ENCODE measurements around the gene IRX5. TPM values are rescaled to one million over a fixed set of nuclear protein-coding genes. Genes with fewer than 3 reads are reported as not detected.

Gene IRX5
- polyA plus RNA-seq, 1 experiment = not detected

DNA sequence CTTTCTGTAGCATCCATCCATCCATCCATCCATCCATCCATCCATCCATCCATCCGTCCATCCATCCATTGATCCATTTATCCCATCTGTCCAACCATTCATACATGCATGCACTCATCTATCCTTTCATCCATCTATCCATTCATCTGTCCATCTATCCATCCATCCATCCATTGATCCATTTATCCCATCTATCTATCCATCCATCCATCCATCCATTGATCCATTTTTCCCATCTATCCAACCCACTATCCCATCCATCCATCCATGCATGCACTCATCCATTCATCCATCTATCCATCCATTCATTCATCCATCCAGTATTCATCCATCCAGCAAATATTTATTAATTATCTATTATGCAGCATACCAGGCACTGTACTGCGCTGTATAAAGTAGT lies 34.8 kb downstream of the IRX5 start:
- POLR2A ChIA-PET = no interaction called here
- no peak for DNase-seq (ENCODE audit: low read depth, low spot score)
- TF ChIP-seq, protein P1, sequence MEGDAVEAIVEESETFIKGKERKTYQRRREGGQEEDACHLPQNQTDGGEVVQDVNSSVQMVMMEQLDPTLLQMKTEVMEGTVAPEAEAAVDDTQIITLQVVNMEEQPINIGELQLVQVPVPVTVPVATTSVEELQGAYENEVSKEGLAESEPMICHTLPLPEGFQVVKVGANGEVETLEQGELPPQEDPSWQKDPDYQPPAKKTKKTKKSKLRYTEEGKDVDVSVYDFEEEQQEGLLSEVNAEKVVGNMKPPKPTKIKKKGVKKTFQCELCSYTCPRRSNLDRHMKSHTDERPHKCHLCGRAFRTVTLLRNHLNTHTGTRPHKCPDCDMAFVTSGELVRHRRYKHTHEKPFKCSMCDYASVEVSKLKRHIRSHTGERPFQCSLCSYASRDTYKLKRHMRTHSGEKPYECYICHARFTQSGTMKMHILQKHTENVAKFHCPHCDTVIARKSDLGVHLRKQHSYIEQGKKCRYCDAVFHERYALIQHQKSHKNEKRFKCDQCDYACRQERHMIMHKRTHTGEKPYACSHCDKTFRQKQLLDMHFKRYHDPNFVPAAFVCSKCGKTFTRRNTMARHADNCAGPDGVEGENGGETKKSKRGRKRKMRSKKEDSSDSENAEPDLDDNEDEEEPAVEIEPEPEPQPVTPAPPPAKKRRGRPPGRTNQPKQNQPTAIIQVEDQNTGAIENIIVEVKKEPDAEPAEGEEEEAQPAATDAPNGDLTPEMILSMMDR (IDR thresholded peaks at IDR 0.05; ENCODE audit: low read depth, low read length) = no peak
- CTCF ChIA-PET = no interaction called here
- no peak overlapping the region for H3K27ac ChIP-seq (ENCODE audit: low read depth, low read length)
- H3K27me3 ChIP-seq (ENCODE audit: control insufficient read depth, insufficient read depth, low read length) = no peaks in the 10 kb centered on the region
- no peaks in the 10 kb centered on the region for H3K9me3 ChIP-seq (ENCODE audit: control insufficient read depth, insufficient read depth, low read length)
- no peak overlapping the region for H3K4me3 ChIP-seq (ENCODE audit: low read depth, low read length)

DNA sequence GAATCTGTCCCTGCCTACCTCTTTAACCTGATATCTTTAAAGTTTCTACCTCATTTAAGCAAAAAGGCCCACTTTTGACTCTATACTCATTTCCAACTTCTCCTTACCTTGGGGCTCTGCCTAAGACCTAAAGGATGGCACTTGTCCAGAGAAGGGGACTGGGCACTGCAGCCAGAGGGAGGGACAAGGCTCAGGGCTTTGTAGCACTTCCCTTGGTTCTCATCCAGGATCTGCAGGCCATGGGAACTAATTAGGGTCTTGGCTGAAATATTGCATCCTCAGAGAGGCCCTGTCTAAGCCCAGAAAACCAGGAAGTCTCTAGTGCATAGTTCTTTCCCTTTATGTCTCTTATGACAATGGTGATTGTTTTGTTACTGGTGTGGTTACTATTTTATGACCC lies 37.3 kb downstream of the IRX5 start:
- POLR2A ChIA-PET = no interaction called here
- TF ChIP-seq, protein P1 (IDR thresholded peaks at IDR 0.05; ENCODE audit: low read depth, low read length) = no peak
- Histone ChIP-seq H3K27me3 (ENCODE audit: control insufficient read depth, insufficient read depth, low read length) (no peaks in the 10 kb centered on the region), H3K9me3 (ENCODE audit: control insufficient read depth, insufficient read depth, low read length) (no peaks in the 10 kb centered on the region), H3K27ac (ENCODE audit: low read depth, low read length) (no peak overlapping the region), H3K4me3 (ENCODE audit: low read depth, low read length) (no peak overlapping the region)
- DNase-seq (ENCODE audit: low read depth, low spot score) = no peak
- CTCF ChIA-PET = no interaction called here

DNA sequence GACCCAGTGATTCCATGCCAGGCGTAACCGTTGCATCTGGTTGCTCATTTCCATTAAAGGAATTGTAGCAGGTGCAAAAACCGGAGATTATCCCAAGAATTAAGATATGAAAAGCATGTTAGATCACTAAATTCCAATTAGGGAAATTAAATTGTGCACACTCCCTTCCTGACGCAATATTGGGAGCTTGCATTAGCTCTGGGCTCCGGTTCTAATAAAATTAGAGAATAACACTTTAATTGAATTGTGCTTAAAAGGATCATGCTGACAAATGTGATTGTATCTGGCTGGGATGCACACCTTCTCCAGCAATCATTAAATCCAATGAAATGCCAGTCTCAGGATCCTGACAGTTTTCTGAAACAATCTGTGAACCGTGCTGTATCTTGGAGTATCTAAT lies 38.1 kb downstream of the IRX5 start:
- CTCF ChIA-PET = no interaction called here
- no peak overlapping the region for H3K4me3 ChIP-seq (ENCODE audit: low read depth, low read length)
- H3K9me3 ChIP-seq (ENCODE audit: control insufficient read depth, insufficient read depth, low read length) = no peaks in the 10 kb centered on the region
- no peaks in the 10 kb centered on the region for H3K27me3 ChIP-seq (ENCODE audit: control insufficient read depth, insufficient read depth, low read length)
- no peak for DNase-seq (ENCODE audit: low read depth, low spot score)
- POLR2A ChIA-PET = no interaction called here
- no peak overlapping the region for H3K27ac ChIP-seq (ENCODE audit: low read depth, low read length)
- TF ChIP-seq, protein P1 (IDR thresholded peaks at IDR 0.05; ENCODE audit: low read depth, low read length) = no peak

DNA sequence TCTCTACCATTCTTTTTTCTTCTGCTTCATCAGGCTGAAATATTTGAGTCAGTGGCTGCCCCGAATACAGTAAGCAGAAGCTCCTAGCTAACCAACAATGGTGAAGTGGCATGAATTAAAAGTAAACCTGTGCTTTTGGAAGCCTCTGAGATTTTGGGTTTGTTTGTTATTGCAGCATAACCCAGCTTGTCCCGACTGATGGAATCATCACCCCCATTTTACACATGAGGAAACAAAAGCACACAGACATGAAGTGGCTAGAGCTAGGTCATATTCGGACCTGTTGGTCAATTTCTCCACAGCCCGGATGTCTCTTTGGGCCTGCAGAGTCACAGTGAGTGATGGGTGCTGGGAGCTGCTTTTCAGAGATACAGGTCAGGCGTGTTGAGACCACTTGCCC lies 39.4 kb downstream of the IRX5 start:
- ChIA-PET CTCF (no interaction called here), POLR2A (no interaction called here)
- Histone ChIP-seq H3K4me3 (ENCODE audit: low read depth, low read length) (no peak overlapping the region), H3K9me3 (ENCODE audit: control insufficient read depth, insufficient read depth, low read length) (no peaks in the 10 kb centered on the region), H3K27ac (ENCODE audit: low read depth, low read length) (no peak overlapping the region), H3K27me3 (ENCODE audit: control insufficient read depth, insufficient read depth, low read length) (no peaks in the 10 kb centered on the region)
- no peak for DNase-seq (ENCODE audit: low read depth, low spot score)
- TF ChIP-seq, protein P1 (IDR thresholded peaks at IDR 0.05; ENCODE audit: low read depth, low read length) = no peak

DNA sequence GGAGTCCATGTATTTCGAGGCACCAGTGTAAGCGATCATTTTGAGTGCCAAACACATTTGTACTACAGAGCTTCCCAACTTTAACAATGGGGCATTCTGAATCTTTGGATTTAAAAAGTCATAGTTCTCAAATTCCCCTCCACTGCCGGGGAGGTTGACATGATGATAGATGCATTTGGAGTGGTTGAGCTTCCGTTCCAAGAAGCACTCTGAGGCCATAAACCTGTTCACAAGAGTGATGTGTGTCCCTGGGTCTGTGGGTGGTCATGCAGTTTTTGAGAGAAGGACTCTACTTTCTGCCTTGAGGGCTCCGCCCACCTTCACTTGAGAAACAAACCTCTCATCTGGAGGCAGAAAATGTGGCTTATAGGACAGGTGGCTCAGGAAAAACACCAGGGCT lies 43.7 kb downstream of the IRX5 start:
- no peak for DNase-seq (ENCODE audit: low read depth, low spot score)
- Histone ChIP-seq H3K4me3 (ENCODE audit: low read depth, low read length) (no peak overlapping the region), H3K27ac (ENCODE audit: low read depth, low read length) (no peak overlapping the region), H3K9me3 (ENCODE audit: control insufficient read depth, insufficient read depth, low read length) (no peaks in the 10 kb centered on the region), H3K27me3 (ENCODE audit: control insufficient read depth, insufficient read depth, low read length) (no peaks in the 10 kb centered on the region)
- TF ChIP-seq, protein P1 (IDR thresholded peaks at IDR 0.05; ENCODE audit: low read depth, low read length) = no peak
- POLR2A ChIA-PET = no interaction called here
- CTCF ChIA-PET = no interaction called here

Data from AG04450 (cell line).